ENCODE measurements around the gene IBA57. TPM values are rescaled to one million over a fixed set of nuclear protein-coding genes. Genes with fewer than 3 reads are reported as not detected.
A peak's percentile ranks its signal among the peaks of the same experiment; 100 is the strongest.

The IBA57 gene
- total and polyA plus RNA-seq, 5 donors, result 4.5 to 12.0 (median 9.9) TPM

GRCh38 chr1:228211531-228212414 is 46.2 kb downstream of the IBA57 start:
- H3K27ac ChIP-seq (ENCODE audit: low read length), result no peak overlapping the region
- intact Hi-C loops (cut with DNase I), result no loop called here
- DNase-seq (no peak), ATAC-seq (no peak)
- no peaks in the 10 kb centered on the region for H3K27me3 ChIP-seq (ENCODE audit: control insufficient read depth, insufficient read depth)
- H3K4me1 ChIP-seq (ENCODE audit: control insufficient read depth, insufficient read depth, low read length), result no peaks in the 10 kb centered on the region
- H3K9me3 ChIP-seq (ENCODE audit: control insufficient read depth, low read length), result no peaks in the 10 kb centered on the region
- 70% methylated on average over 96 of the region's 96 CpGs for WGBS
- no peak overlapping the region for H3K4me3 ChIP-seq (ENCODE audit: low read length)

DNA sequence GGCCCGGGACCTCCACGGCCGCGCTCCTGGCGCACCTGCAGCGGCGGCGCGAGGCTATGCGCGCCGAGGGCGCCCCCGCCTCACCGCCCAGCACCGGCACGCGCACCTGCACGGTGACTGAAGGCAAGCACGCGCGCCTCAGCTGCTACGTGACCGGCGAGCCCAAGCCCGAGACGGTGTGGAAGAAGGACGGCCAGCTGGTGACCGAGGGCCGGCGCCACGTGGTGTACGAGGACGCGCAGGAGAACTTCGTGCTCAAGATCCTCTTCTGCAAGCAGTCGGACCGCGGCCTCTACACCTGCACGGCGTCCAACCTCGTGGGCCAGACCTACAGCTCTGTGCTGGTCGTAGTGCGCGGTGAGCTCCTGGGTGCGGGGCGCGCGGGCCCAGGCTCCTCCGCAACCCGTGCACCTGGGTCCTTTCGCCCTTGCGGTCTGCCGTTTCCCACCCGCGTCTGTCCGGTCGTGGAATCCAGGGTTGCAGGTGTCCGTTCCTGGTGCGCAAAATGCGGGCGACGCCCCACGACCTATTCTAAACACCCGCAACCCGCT is 46.9 kb downstream of the IBA57 start:
- no peak for ATAC-seq
- Histone ChIP-seq H3K9me3 (ENCODE audit: control insufficient read depth, low read length) (no peaks in the 10 kb centered on the region), H3K4me3 (ENCODE audit: low read length) (no peak overlapping the region), H3K27ac (ENCODE audit: low read length) (no peak overlapping the region), H3K27me3 (ENCODE audit: control insufficient read depth, insufficient read depth) (no peaks in the 10 kb centered on the region), H3K4me1 (ENCODE audit: control insufficient read depth, insufficient read depth, low read length) (no peaks in the 10 kb centered on the region)
- intact Hi-C loops (cut with DNase I), result no loop called here
- WGBS, result 32% methylated on average over 66 of the region's 66 CpGs
- DNase-seq, result no peak

- WGBS, result 4% methylated on average over 67 of the region's 67 CpGs
- H3K9me3 ChIP-seq (ENCODE audit: control insufficient read depth, low read length), result no peaks in the 10 kb centered on the region
- peak; percentile 86 to 95 (median 95) for DNase-seq
Measured at GRCh38 chr1:228212966-228213844, 47.6 kb downstream of the IBA57 start.

DNA sequence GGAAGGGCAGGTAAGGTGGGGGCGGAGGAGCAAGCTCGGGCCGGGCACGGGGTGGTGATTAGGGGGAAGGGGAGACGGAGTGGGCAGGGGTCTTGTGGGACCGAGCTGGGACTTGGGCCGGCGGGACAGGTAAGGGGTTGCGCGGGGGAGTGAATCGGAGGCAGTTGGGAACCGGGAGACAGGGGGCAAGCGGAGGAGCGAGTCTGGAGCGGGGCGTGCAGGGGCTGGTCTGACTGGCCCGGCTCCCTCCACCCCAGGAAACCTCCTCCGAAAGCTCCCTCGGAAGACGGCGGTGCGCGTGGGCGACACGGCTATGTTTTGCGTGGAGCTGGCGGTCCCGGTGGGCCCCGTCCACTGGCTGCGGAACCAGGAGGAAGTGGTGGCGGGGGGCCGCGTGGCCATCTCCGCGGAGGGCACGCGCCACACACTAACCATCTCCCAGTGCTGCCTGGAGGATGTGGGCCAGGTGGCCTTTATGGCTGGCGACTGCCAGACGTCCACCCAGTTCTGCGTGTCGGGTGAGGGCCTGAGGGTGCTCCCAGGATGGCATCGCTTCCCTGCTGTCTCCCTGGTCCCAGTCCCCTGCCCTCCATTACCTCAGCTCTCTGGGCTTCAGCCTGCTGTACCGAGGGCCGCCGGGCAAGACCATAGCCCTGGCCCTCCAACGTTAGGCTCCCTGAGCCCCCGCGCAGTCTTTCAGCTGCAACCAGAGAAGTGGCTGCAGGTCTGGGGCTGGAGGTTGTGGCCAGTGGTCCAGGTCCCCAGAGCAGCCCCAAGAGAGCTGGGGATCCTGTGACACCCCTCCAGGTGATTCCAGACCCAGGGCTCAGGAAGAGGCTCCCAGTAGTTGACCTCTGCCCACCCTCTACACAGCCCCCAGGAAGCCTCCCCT is 48.6 kb downstream of the IBA57 start:
- ATAC-seq (peak in 1 of 2 donors; percentile 1), DNase-seq (peak in 1 of 3 donors; percentile 50)
- intact Hi-C loops (cut with DNase I), result no loop called here
- peak overlapping the region; percentile 3 for H3K4me3 ChIP-seq (ENCODE audit: low read length)
- H3K9me3 ChIP-seq (ENCODE audit: control insufficient read depth, low read length), result no peaks in the 10 kb centered on the region
- no peak overlapping the region for H3K27ac ChIP-seq (ENCODE audit: low read length)
- 44% methylated on average over 48 of the region's 48 CpGs for WGBS
- no peaks in the 10 kb centered on the region for H3K4me1 ChIP-seq (ENCODE audit: control insufficient read depth, insufficient read depth, low read length)
- no peaks in the 10 kb centered on the region for H3K27me3 ChIP-seq (ENCODE audit: control insufficient read depth, insufficient read depth)

More at GRCh38 chr1:228212966-228213844, 47.6 kb downstream of the IBA57 start:
- no peaks in the 10 kb centered on the region for H3K4me1 ChIP-seq (ENCODE audit: control insufficient read depth, insufficient read depth, low read length)
- H3K4me3 ChIP-seq (ENCODE audit: low read length), result peak overlapping the region; percentile 3
- intact Hi-C loops (cut with DNase I), result no loop called here
- peak; percentile 79 to 81 for ATAC-seq
- H3K27me3 ChIP-seq (ENCODE audit: control insufficient read depth, insufficient read depth), result no peaks in the 10 kb centered on the region
- no peak overlapping the region for H3K27ac ChIP-seq (ENCODE audit: low read length)

DNA sequence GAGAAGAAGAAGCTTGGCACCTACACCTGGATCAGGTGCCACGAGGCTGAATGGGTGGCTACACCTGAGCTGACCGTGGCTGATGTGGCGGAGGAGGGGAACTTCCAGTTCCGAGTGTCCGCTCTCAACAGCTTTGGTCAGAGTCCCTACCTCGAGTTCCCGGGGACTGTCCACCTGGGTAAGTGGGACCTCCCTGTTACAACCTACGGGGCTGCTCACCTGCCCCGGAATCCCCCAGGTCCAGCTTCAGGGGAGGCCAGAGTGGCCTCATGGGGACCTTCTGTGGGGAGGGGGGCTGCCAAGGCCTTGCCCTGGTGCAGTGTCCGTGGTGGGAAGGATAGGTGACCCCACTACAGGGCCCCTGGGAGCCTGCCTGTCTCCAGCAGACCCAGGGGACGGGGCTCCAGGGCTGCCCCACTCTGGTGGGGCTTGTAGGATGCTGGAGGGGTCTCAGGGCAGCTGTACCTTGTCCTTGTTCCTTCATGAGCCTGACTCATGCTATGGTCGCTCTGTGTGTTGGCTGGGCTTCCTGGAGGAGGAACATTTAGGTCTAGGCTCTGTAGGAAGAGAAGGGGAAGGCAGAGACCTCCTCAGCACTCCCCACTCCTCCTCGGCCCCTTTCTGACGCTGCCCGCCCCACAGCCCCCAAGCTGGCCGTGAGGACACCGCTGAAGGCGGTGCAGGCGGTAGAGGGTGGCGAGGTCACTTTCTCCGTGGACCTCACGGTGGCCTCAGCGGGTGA is 49.5 kb downstream of the IBA57 start:
- H3K4me3 ChIP-seq (ENCODE audit: low read length), result no peak overlapping the region
- 87% methylated on average over 23 of the region's 23 CpGs for WGBS
- H3K27me3 ChIP-seq (ENCODE audit: control insufficient read depth, insufficient read depth), result no peaks in the 10 kb centered on the region
- intact Hi-C loops (cut with DNase I), result no loop called here
- ATAC-seq, result no peak
- no peak for DNase-seq
- H3K9me3 ChIP-seq (ENCODE audit: control insufficient read depth, low read length), result no peaks in the 10 kb centered on the region
- H3K4me1 ChIP-seq (ENCODE audit: control insufficient read depth, insufficient read depth, low read length), result no peaks in the 10 kb centered on the region
- H3K27ac ChIP-seq (ENCODE audit: low read length), result no peak overlapping the region

DNA sequence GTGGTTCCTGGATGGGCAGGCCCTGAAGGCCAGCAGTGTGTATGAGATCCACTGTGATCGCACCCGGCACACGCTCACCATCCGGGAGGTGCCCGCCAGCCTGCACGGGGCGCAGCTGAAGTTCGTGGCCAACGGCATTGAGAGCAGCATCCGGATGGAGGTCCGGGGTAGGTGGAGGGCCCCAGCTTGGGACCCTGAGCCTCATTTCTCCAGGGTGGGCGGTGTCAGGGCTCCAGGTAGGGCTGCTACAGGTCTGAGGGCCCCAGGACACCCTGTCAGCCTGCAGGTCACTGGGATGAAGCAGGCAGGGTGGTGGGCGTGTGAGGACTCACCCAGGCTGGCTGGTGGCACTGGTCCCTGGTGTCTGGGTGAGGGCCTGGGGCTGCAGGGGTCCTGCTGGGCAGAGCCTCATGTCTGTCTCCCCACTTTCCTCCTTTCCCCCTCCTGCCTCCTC is 50.1 kb downstream of the IBA57 start:
- ATAC-seq (no peak), DNase-seq (peak in 1 of 3 donors; percentile 49)
- no peaks in the 10 kb centered on the region for H3K9me3 ChIP-seq (ENCODE audit: control insufficient read depth, low read length)
- intact Hi-C loops (cut with DNase I), result no loop called here
- no peak overlapping the region for H3K4me3 ChIP-seq (ENCODE audit: low read length)
- H3K27me3 ChIP-seq (ENCODE audit: control insufficient read depth, insufficient read depth), result no peaks in the 10 kb centered on the region
- 92% methylated on average over 13 of the region's 13 CpGs for WGBS
- peak overlapping the region; percentile 8 for H3K27ac ChIP-seq (ENCODE audit: low read length)
- no peaks in the 10 kb centered on the region for H3K4me1 ChIP-seq (ENCODE audit: control insufficient read depth, insufficient read depth, low read length)

GRCh38 chr1:228216371-228217320 is 51.0 kb downstream of the IBA57 start:
- Histone ChIP-seq H3K27ac (ENCODE audit: low read length) (peak overlapping the region; percentile 8), H3K4me3 (ENCODE audit: low read length) (no peak overlapping the region), H3K4me1 (ENCODE audit: control insufficient read depth, insufficient read depth, low read length) (no peaks in the 10 kb centered on the region), H3K9me3 (ENCODE audit: control insufficient read depth, low read length) (no peaks in the 10 kb centered on the region), H3K27me3 (ENCODE audit: control insufficient read depth, insufficient read depth) (no peaks in the 10 kb centered on the region)
- ATAC-seq (no peak), DNase-seq (peak in 2 of 3 donors; percentile 74 to 79)
- 80% methylated on average over 53 of the region's 53 CpGs for WGBS
- intact Hi-C loops (cut with DNase I), result no loop called here

GRCh38 chr1:228217551-228218344 is 52.1 kb downstream of the IBA57 start:
- ATAC-seq (no peak), DNase-seq (no peak)
- intact Hi-C loops (cut with DNase I), result no loop called here
- Histone ChIP-seq H3K4me1 (ENCODE audit: control insufficient read depth, insufficient read depth, low read length) (no peaks in the 10 kb centered on the region), H3K4me3 (ENCODE audit: low read length) (no peak overlapping the region), H3K9me3 (ENCODE audit: control insufficient read depth, low read length) (no peaks in the 10 kb centered on the region), H3K27me3 (ENCODE audit: control insufficient read depth, insufficient read depth) (no peaks in the 10 kb centered on the region), H3K27ac (ENCODE audit: low read length) (no peak overlapping the region)
- WGBS, result 81% methylated on average over 14 of the region's 14 CpGs
